ENCODE data around the gene PRKG2. TPM values are rescaled to one million over a fixed set of nuclear protein-coding genes. Genes with fewer than 3 reads are reported as not detected.

PRKG2 gene
- total RNA-seq, 3 donors from 2014 or later (not counting 1 experiment from before 2014, with no cell fraction given): 0.09 to 1.2 (median 0.15) TPM

- no peak overlapping the region for H3K4me3 ChIP-seq (ENCODE audit: low read length)
- Mint-ChIP-seq H3K27ac (no peak overlapping the region), H3K9me3 (peaks cover 4 to 6% of the 10 kb centered on the region in 2 donors), H3K36me3 (no peaks in the 10 kb centered on the region), H3K27me3 (ENCODE audit: low read depth in 2 of 2) (no peaks in the 10 kb centered on the region), H3K4me3 (no peak overlapping the region), H3K4me1 (no peaks in the 10 kb centered on the region)
- H3K9me3 ChIP-seq (ENCODE audit: control insufficient read depth, insufficient read depth, low read length): peaks cover 3% of the 10 kb centered on the region
- intact Hi-C loops (cut with micrococcal nuclease): no loop called here
- no peaks in the 10 kb centered on the region for H3K27me3 ChIP-seq (ENCODE audit: control insufficient read depth, insufficient read depth, low read length)
- DNase-seq (no peak), ATAC-seq (no peak)
- no peaks in the 10 kb centered on the region for H3K4me1 ChIP-seq (ENCODE audit: control insufficient read depth, insufficient read depth, low read length)
- H3K36me3 ChIP-seq (ENCODE audit: control insufficient read depth, insufficient read depth, low read length): no peaks in the 10 kb centered on the region
- no peak for TF ChIP-seq CTCF (IDR thresholded peaks at IDR 0.05)
- WGBS (ENCODE audit: insufficient coverage): 83% methylated on average over 6 of the region's 8 CpGs
- H3K27ac ChIP-seq (ENCODE audit: low read length): no peak overlapping the region
Observed at GRCh38 chr4:81256059-81256970, 41.3 kb upstream of the PRKG2 start.

GRCh38 chr4:81255524-81255923 is 40.5 kb upstream of the PRKG2 start:
- Mint-ChIP-seq H3K4me3 (no peak overlapping the region), H3K27ac (no peak overlapping the region), H3K9me3 (peaks cover 5 to 6% of the 10 kb centered on the region in 2 donors), H3K27me3 (ENCODE audit: low read depth in 2 of 2) (no peaks in the 10 kb centered on the region), H3K36me3 (no peaks in the 10 kb centered on the region), H3K4me1 (no peaks in the 10 kb centered on the region)
- Histone ChIP-seq H3K4me3 (ENCODE audit: low read length) (no peak overlapping the region), H3K27me3 (ENCODE audit: control insufficient read depth, insufficient read depth, low read length) (no peaks in the 10 kb centered on the region), H3K27ac (ENCODE audit: low read length) (no peak overlapping the region), H3K36me3 (ENCODE audit: control insufficient read depth, insufficient read depth, low read length) (no peaks in the 10 kb centered on the region), H3K4me1 (ENCODE audit: control insufficient read depth, insufficient read depth, low read length) (no peaks in the 10 kb centered on the region), H3K9me3 (ENCODE audit: control insufficient read depth, insufficient read depth, low read length) (peaks cover 3% of the 10 kb centered on the region)
- no peak for TF ChIP-seq CTCF (IDR thresholded peaks at IDR 0.05)
- DNase-seq (no peak), ATAC-seq (no peak)
- WGBS (ENCODE audit: insufficient coverage): no CpG with 5 or more reads among the region's 1 CpG
- intact Hi-C loops (cut with micrococcal nuclease): no loop called here

DNA sequence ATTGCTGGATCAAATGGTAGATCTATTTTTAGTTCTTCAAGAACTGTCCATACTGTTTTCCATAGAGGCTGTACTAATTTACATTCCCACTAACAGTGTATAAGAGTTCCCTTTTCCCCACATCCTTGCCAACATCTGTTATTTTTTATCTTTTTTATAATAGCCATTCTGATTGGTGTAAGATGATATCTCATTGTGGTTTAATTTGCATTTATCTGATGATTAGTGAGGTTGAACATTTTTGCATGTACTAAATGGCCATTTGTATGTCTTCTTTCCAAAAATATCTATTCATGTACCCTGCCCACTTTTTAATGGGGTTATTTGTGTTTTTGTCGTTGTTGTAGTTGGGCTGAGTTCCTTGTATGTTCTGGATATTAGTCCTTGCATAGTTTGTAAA is 35.4 kb upstream of the PRKG2 start:
- H3K9me3 ChIP-seq (ENCODE audit: control insufficient read depth, insufficient read depth, low read length): no peaks in the 10 kb centered on the region
- H3K36me3 Mint-ChIP-seq: no peaks in the 10 kb centered on the region
- H3K36me3 ChIP-seq (ENCODE audit: control insufficient read depth, insufficient read depth, low read length): no peaks in the 10 kb centered on the region
- DNase-seq (no peak), ATAC-seq (no peak)
- no peak overlapping the region for H3K27ac ChIP-seq (ENCODE audit: low read length)
- H3K4me1 Mint-ChIP-seq: no peaks in the 10 kb centered on the region
- intact Hi-C loops (cut with micrococcal nuclease): no loop called here
- no peak overlapping the region for H3K4me3 Mint-ChIP-seq
- H3K27me3 ChIP-seq (ENCODE audit: control insufficient read depth, insufficient read depth, low read length): no peaks in the 10 kb centered on the region
- no peak overlapping the region for H3K4me3 ChIP-seq (ENCODE audit: low read length)
- 100% methylated on average over 1 of the region's 1 CpG for WGBS (ENCODE audit: insufficient coverage)
- H3K27me3 Mint-ChIP-seq (ENCODE audit: low read depth in 2 of 2): no peaks in the 10 kb centered on the region
- H3K27ac Mint-ChIP-seq: no peak overlapping the region
- H3K4me1 ChIP-seq (ENCODE audit: control insufficient read depth, insufficient read depth, low read length): no peaks in the 10 kb centered on the region
- H3K9me3 Mint-ChIP-seq: peaks cover 5 to 6% of the 10 kb centered on the region in 2 donors
- TF ChIP-seq CTCF (IDR thresholded peaks at IDR 0.05): no peak
